Measurements from ENCODE around the gene FCRLB. TPM values are rescaled to one million over a fixed set of nuclear protein-coding genes. Genes with fewer than 3 reads are reported as not detected.

Gene FCRLB
- polyA plus RNA-seq, 2 of the 4 experiments (the other 2 are of a cell fraction) = 0.48 to 0.75 TPM

GRCh38 chr1:161707503-161707902 lies 13.8 kb upstream of the FCRLB start:
- FAIRE-seq (no peak), DNase-seq (ENCODE audit: low read depth in 1 of 2, low spot score in 1 of 2) (no peak), ATAC-seq (no peak; a peak in 1 of 6 replicates)
- POLR2A ChIA-PET = no interaction called here
- 72% methylated on average over 2 of the region's 2 CpGs for WGBS (ENCODE audit: missing lambda C conversion rate)
- Histone ChIP-seq H3K4me1 (peaks cover 5% of the 10 kb centered on the region; the same call in 2 of the 3 replicates), H3K9me3 (no peaks in the 10 kb centered on the region), H3K4me2 (no peak overlapping the region), H3K4me3 (no peak overlapping the region), H3K27ac (no peak overlapping the region)
- CTCF ChIA-PET = interaction anchor here (1.0 to 1.8 kb wide), 2 partner anchors 31 to 330 kb away, joined by 4 to 9 read pairs; no protein-coding TSS in a partner anchor
- TF ChIP-seq HMGXB4 (CRISPR knock-in tag; IDR thresholded peaks at IDR 0.05; ENCODE audit: borderline replicate concordance) (no peak), HES2 (IDR thresholded peaks at IDR 0.05) (no peak), EP300 (IDR thresholded peaks at IDR 0.05) (no peak), PBX3 (IDR thresholded peaks at IDR 0.05) (no peak), JUNB (IDR thresholded peaks at IDR 0.05) (no peak), CBX2 (IDR thresholded peaks at IDR 0.05; ENCODE audit: borderline replicate concordance, low read depth) (no peak), BCL3 (IDR thresholded peaks at IDR 0.05) (no peak), ZNF302 (CRISPR knock-in tag; IDR thresholded peaks at IDR 0.05) (no peak), ATOH8 (CRISPR knock-in tag; IDR thresholded peaks at IDR 0.05; ENCODE audit: low read depth) (no peak), SREBF2 (IDR thresholded peaks at IDR 0.05) (no peak), POLR2AphosphoS2 (conservative IDR thresholded peaks at IDR 0.05; ENCODE audit: low read length) (no peak), RAD21 (conservative IDR thresholded peaks at IDR 0.05 in 1 of 2, IDR thresholded peaks at IDR 0.05 in 1 of 2) (no peak), PHF8 (IDR thresholded peaks at IDR 0.05; ENCODE audit: borderline replicate concordance, low read depth) (no peak), KDM5A (IDR thresholded peaks at IDR 0.05) (no peak), POLR2A (IDR thresholded peaks at IDR 0.05; ENCODE audit: low read length) (no peak), BHLHE40 (IDR thresholded peaks at IDR 0.05; ENCODE audit: low read depth, low read length) (no peak), GATA3 (IDR thresholded peaks at IDR 0.05; ENCODE audit: borderline replicate concordance) (no peak), USF2 (IDR thresholded peaks at IDR 0.05) (no peak), NFE2L2 (conservative IDR thresholded peaks at IDR 0.05; ENCODE audit: low read length) (no peak), MYC (IDR thresholded peaks at IDR 0.05; ENCODE audit: borderline replicate concordance, low read length) (no peak)

- 58% methylated on average over 4 of the region's 4 CpGs for WGBS (ENCODE audit: missing lambda C conversion rate)
- H3K4me2 ChIP-seq = no peak overlapping the region
- H3K9me3 ChIP-seq = no peaks in the 10 kb centered on the region
- no peak for ATAC-seq
- TF ChIP-seq REST (IDR thresholded peaks at IDR 0.05) (no peak), ESRRA (IDR thresholded peaks at IDR 0.05; ENCODE audit: borderline replicate concordance, low read length) (no peak), GATA3 (IDR thresholded peaks at IDR 0.05; ENCODE audit: borderline replicate concordance) (no peak), POLR2AphosphoS2 (conservative IDR thresholded peaks at IDR 0.05; ENCODE audit: low read length) (no peak), EP300 (IDR thresholded peaks at IDR 0.05) (no peak), RCOR1 (IDR thresholded peaks at IDR 0.05; ENCODE audit: low read depth, low read length) (no peak), ZSCAN20 (CRISPR knock-in tag; IDR thresholded peaks at IDR 0.05) (no peak), RNF2 (IDR thresholded peaks at IDR 0.05; ENCODE audit: borderline replicate concordance, low read depth) (no peak), CHD4 (IDR thresholded peaks at IDR 0.05; ENCODE audit: borderline replicate concordance) (no peak), BHLHE40 (IDR thresholded peaks at IDR 0.05; ENCODE audit: low read depth, low read length) (no peak), ZNF302 (CRISPR knock-in tag; IDR thresholded peaks at IDR 0.05) (no peak)
- FAIRE-seq = no peak
- no peaks in the 10 kb centered on the region for H3K4me1 ChIP-seq
- CTCF ChIA-PET = interaction anchor here (1.2 kb wide), 1 partner anchor 17 kb away, joined by 4 read pairs; no protein-coding TSS in a partner anchor
- no peak for DNase-seq (ENCODE audit: low read depth in 1 of 2, low spot score in 1 of 2)
- POLR2A ChIA-PET = no interaction called here
- H3K27ac ChIP-seq = no peak overlapping the region
- H3K4me3 ChIP-seq = no peak overlapping the region
Measured at GRCh38 chr1:161709373-161709772, 12.0 kb upstream of the FCRLB start.

Measured in A549 (cell line).